IMR-90 (cell line): ENCODE results near the gene CASKIN1. TPM values are rescaled to one million over a fixed set of nuclear protein-coding genes. Genes with fewer than 3 reads are reported as not detected.

ENCODE experiments used
- ATAC-seq: fragments of 200-7000 bp; cut with Tn5 transposase; 2 replicates; pipeline ENCODE4 v1.9.1; 2020; ENCODE audit warnings: low read depth, mild to moderate bottlenecking, moderate library complexity
- BruUV-seq: library from RNA; stranded (reverse); fragments of 400-500 nt; replicated peaks from 2 replicates; lab custom pipeline; 2021; lab: Mats Ljungman, UMichigan
- CTCF ChIA-PET: fragments of 300-600 bp; formaldehyde crosslinking; extraction: SDS; loops from one replicate; lab custom pipeline; 2021; ENCODE audit warnings: antibody characterized with exemption; lab: Yijun Ruan, JAX
- POLR2A ChIA-PET: fragments of 300-600 bp; sonication (Branson Sonifier 250); formaldehyde crosslinking; loops from one replicate; lab custom pipeline; 2022; ENCODE audit warnings: antibody characterized with exemption; ENCODE audit not compliant: unreplicated experiment; lab: Charles Lee
- DNase-seq: peaks from one replicate; pipeline ENCODE4 v3.0.0; 2013
- H2AFZ ChIP-seq: replicated peaks from 2 replicates; pipeline ENCODE3; 2013; ENCODE audit warnings: low read length, mild to moderate bottlenecking; ENCODE audit not compliant: poor library complexity
- H2AK5ac ChIP-seq: 2 replicates; pipeline ENCODE4 v1.6.1; 2013; ENCODE audit warnings: low read depth, low read length, inconsistent platforms
- H2AK9ac ChIP-seq: replicated peaks from 2 replicates; pipeline ENCODE3; 2013; ENCODE audit warnings: mild to moderate bottlenecking, low read depth, low read length, moderate library complexity; ENCODE audit not compliant: poor library complexity
- H2BK120ac ChIP-seq: 2 replicates; pipeline ENCODE4 v1.6.1; 2013; ENCODE audit warnings: low read depth, low read length, inconsistent platforms
- H2BK15ac ChIP-seq: 3 replicates; pipeline ENCODE4 v1.6.1; 2013; ENCODE audit warnings: low read depth, low read length, inconsistent platforms
- H2BK20ac ChIP-seq: 2 replicates; pipeline ENCODE4 v1.6.1; 2013; ENCODE audit warnings: low read depth, mild to moderate bottlenecking, inconsistent platforms, low read length, moderate library complexity
- H2BK5ac ChIP-seq: 2 replicates; pipeline ENCODE4 v1.6.1; 2013; ENCODE audit warnings: mild to moderate bottlenecking, low read depth, low read length, inconsistent platforms; ENCODE audit not compliant: poor library complexity, severe bottlenecking
- H3K14ac ChIP-seq: replicated peaks from 2 replicates; pipeline ENCODE4 v1.6.1; 2013; ENCODE audit warnings: low read depth, low read length, inconsistent platforms
- H3K18ac ChIP-seq: 2 replicates; pipeline ENCODE4 v1.6.1; 2013; ENCODE audit warnings: low read depth, low read length, control low read depth
- H3K23ac ChIP-seq: 2 replicates; pipeline ENCODE4 v1.6.1; 2013; ENCODE audit warnings: low read depth, low read length, inconsistent platforms
- H3K27ac ChIP-seq: 2 replicates; pipeline ENCODE4 v1.5.1; 2013; ENCODE audit warnings: mild to moderate bottlenecking, control low read depth, low read length; ENCODE audit not compliant: insufficient read depth
- H3K27me3 ChIP-seq: 2 replicates; pipeline ENCODE4 v1.6.1; 2013; ENCODE audit warnings: low read length; ENCODE audit not compliant: control insufficient read depth, insufficient read depth
- H3K36me3 ChIP-seq: 2 replicates; pipeline ENCODE4 v1.6.1; 2013; ENCODE audit warnings: low read length, mixed read lengths; ENCODE audit not compliant: control insufficient read depth, insufficient read depth
- H3K4ac ChIP-seq: 2 replicates; pipeline ENCODE4 v1.6.1; 2013; ENCODE audit warnings: low read depth, low read length, inconsistent platforms
- H3K4me1 ChIP-seq: 2 replicates; pipeline ENCODE4 v1.6.1; 2013; ENCODE audit warnings: low read length, mixed read lengths; ENCODE audit not compliant: control insufficient read depth, insufficient read depth
- H3K4me2 ChIP-seq: 2 replicates; pipeline ENCODE4 v1.6.1; 2013; ENCODE audit warnings: low read depth, mild to moderate bottlenecking, control low read depth, low read length, moderate library complexity
- H3K4me3 ChIP-seq: 2 replicates; pipeline ENCODE4 v1.5.1; 2013; ENCODE audit warnings: low read depth, mild to moderate bottlenecking, control low read depth, low read length, moderate library complexity; ENCODE audit not compliant: insufficient read depth
- H3K56ac ChIP-seq: 2 replicates; pipeline ENCODE4 v1.6.1; 2013; ENCODE audit warnings: low read length, inconsistent platforms; ENCODE audit not compliant: insufficient read depth; ENCODE audit errors: extremely low read depth
- H3K79me1 ChIP-seq, 2 experiments: 2 replicates each; pipeline ENCODE4 v1.6.1; 2013; ENCODE audit warnings: low read length in 2 of 2, inconsistent platforms in 1 of 2, low read depth in 1 of 2
- H3K9ac ChIP-seq: 2 replicates; pipeline ENCODE4 v1.6.1; 2013; ENCODE audit warnings: low read depth, low read length, control low read depth
- H3K9me1 ChIP-seq: 2 replicates; pipeline ENCODE4 v1.6.1; 2013; ENCODE audit warnings: low read length, inconsistent platforms; ENCODE audit not compliant: insufficient read depth
- H3K9me3 ChIP-seq: 2 replicates; pipeline ENCODE4 v1.6.1; 2013; ENCODE audit warnings: low read length; ENCODE audit not compliant: control insufficient read depth, insufficient read depth
- H4K20me1 ChIP-seq: 2 replicates; pipeline ENCODE4 v1.6.1; 2013; ENCODE audit warnings: low read length, inconsistent platforms; ENCODE audit not compliant: insufficient read depth
- H4K5ac ChIP-seq: 2 replicates; pipeline ENCODE4 v1.6.1; 2013; ENCODE audit warnings: mild to moderate bottlenecking, low read depth, low read length, control low read depth
- H4K8ac ChIP-seq, 2 experiments: 2 replicates each; pipeline ENCODE4 v1.6.1; 2013; ENCODE audit warnings: low read depth in 2 of 2, low read length in 2 of 2, control low read depth in 1 of 2, inconsistent platforms in 1 of 2
- H4K91ac ChIP-seq: 2 replicates; pipeline ENCODE4 v1.6.1; 2013; ENCODE audit warnings: low read depth, low read length, inconsistent platforms; ENCODE audit not compliant: insufficient read depth
- BHLHE40 ChIP-seq: fragments of 150-350 bp; IDR thresholded peaks from 2 replicates; pipeline ENCODE4 v1.6.1; 2016; ENCODE audit warnings: mild to moderate bottlenecking, low read depth, low read length
- CHD1 ChIP-seq: IDR thresholded peaks from 2 replicates; pipeline ENCODE4 v1.6.1; 2012; ENCODE audit warnings: low read depth, low read length, improper control_type of control experiment
- ELK1 ChIP-seq: fragments of 150-350 bp; IDR thresholded peaks from 2 replicates; pipeline ENCODE4 v1.6.1; 2016; ENCODE audit warnings: low read depth, mild to moderate bottlenecking, low read length, moderate library complexity, borderline replicate concordance
- MAZ ChIP-seq: IDR thresholded peaks from 2 replicates; pipeline ENCODE4 v1.6.1; 2012; ENCODE audit warnings: low read depth, mild to moderate bottlenecking, low read length, improper control_type of control experiment, moderate library complexity, borderline replicate concordance
- MXI1 ChIP-seq: IDR thresholded peaks from 2 replicates; pipeline ENCODE4 v1.6.1; 2012; ENCODE audit warnings: low read depth, mild to moderate bottlenecking, low read length, moderate library complexity, borderline replicate concordance
- RCOR1 ChIP-seq: IDR thresholded peaks from 2 replicates; pipeline ENCODE4 v1.6.1; 2012; ENCODE audit warnings: mild to moderate bottlenecking, low read length, improper control_type of control experiment; ENCODE audit not compliant: insufficient replicate concordance
- USF2 ChIP-seq: fragments of 150-350 bp; IDR thresholded peaks from 2 replicates; pipeline ENCODE4 v1.6.1; 2017; ENCODE audit warnings: mild to moderate bottlenecking, antibody characterized with exemption, low read length, low read depth
- WGBS, 2 experiments: methylation state at CpG; one replicate each; pipeline versions ENCODE4 v1.1.5 to v1.1.7; 2013; ENCODE audit warnings: missing lambda C conversion rate in 2 of 2; ENCODE audit not compliant: insufficient read length in 1 of 2; ENCODE audit errors: extremely low coverage in 2 of 2; 5-methylcytosine and 5-hydroxymethylcytosine counted together
- dilution Hi-C: fragments of 300-500 bp; cut with HindIII; formaldehyde crosslinking; loops from one replicate; pipeline ENCODE4 v1.14.3; 2018; ENCODE audit warnings: low sequenced_read_pairs; ENCODE audit not compliant: unreplicated experiment
- in situ Hi-C: fragments of 300-500 bp; cut with MboI; formaldehyde crosslinking; loops from 3 replicates; pipeline ENCODE4 v1.14.3; 2019; ENCODE audit warnings: low sequenced_read_pairs, inconsistent platforms, mixed read lengths
- intact Hi-C: fragments of 100-400 bp; cut with micrococcal nuclease; formaldehyde crosslinking; loops from 2 replicates; pipeline ENCODE4 v1.10.0; 2022
- polyA plus RNA-seq, 3 experiments: library from polyadenylated mRNA; depleted of rRNA; stranded (reverse); fragments of >200 nt; gene quantifications; 2 replicates each; pipeline ENCODE4 v1.2.3, GENCODE V29; 2012; ENCODE audit warnings: low replicate concordance in 1 of 3
- total RNA-seq: library from RNA; depleted of rRNA; stranded (reverse); fragments of >200 nt; gene quantifications from 2 replicates; pipeline ENCODE4 v1.2.3, GENCODE V29; 2012

CASKIN1 gene
- total and polyA plus RNA-seq, 2 of the 4 experiments (the other 2 are of a cell fraction): 0.05 TPM; not detected in 1

GRCh38 chr16:2243031-2243528 is 46.7 kb upstream of the CASKIN1 start:
- Histone ChIP-seq H3K56ac (no peak overlapping the region), H2BK120ac (no peak overlapping the region), H3K4me1 (no peaks in the 10 kb centered on the region), H2AFZ (no peak overlapping the region), H4K5ac (no peak overlapping the region), H2BK15ac (no peak overlapping the region), H3K4me3 (no peak overlapping the region), H3K18ac (no peak overlapping the region), H3K14ac (no peak overlapping the region), H3K27me3 (no peaks in the 10 kb centered on the region), H3K9me1 (no peaks in the 10 kb centered on the region), H4K91ac (no peak overlapping the region), H2AK5ac (no peak overlapping the region), H2BK5ac (no peak overlapping the region), H3K79me1 (peaks cover 11 to 25% of the 10 kb centered on the region in 2 experiments), H3K23ac (no peak overlapping the region), H4K20me1 (no peaks in the 10 kb centered on the region; the same call in none of the 2 replicates), H3K4me2 (no peak overlapping the region), H2AK9ac (no peak overlapping the region), H3K9me3 (no peaks in the 10 kb centered on the region), H3K4ac (no peak overlapping the region), H3K9ac (no peak overlapping the region), H2BK20ac (no peak overlapping the region), H4K8ac (no peak overlapping the region), H3K36me3 (peaks cover 50% of the 10 kb centered on the region), H3K27ac (no peak overlapping the region)
- DNase-seq (no peak), ATAC-seq (no peak)
- CTCF ChIA-PET: no interaction called here
- POLR2A ChIA-PET: no interaction called here
- BruUV-seq: no TSS peak
- intact Hi-C loops: no loop called here
- WGBS, 2 experiments: 98% methylated on average over 7 of the region's 19 CpGs; no CpG with 5 or more reads in 1 of the 2 experiments
- TF ChIP-seq BHLHE40: no peak
- no peak for TF ChIP-seq MXI1
- no peak for TF ChIP-seq USF2
- no peak for TF ChIP-seq RCOR1
- no peak for TF ChIP-seq ELK1
- TF ChIP-seq MAZ: no peak
- TF ChIP-seq CHD1: no peak
- dilution Hi-C loops: no loop called here
- in situ Hi-C loops: no loop called here
